Measurements from ENCODE around the gene SPATA19. TPM values are rescaled to one million over a fixed set of nuclear protein-coding genes. Genes with fewer than 3 reads are reported as not detected.

SPATA19 gene
- total and polyA plus RNA-seq, 2 experiments from 2014 or later: not detected

GRCh38 chr11:133800666-133801065 is 44.6 kb downstream of the SPATA19 start:
- no peaks in the 10 kb centered on the region for H3K9me3 ChIP-seq (ENCODE audit: low read depth)
- no peak overlapping the region for H3K27ac ChIP-seq
- no peak for DNase-seq (ENCODE audit: low read depth in 1 of 2, low spot score in 1 of 2)
- no peak overlapping the region for H3K4me3 ChIP-seq
- no peaks in the 10 kb centered on the region for H3K36me3 ChIP-seq
- no peaks in the 10 kb centered on the region for H3K27me3 ChIP-seq
- no peak for TF ChIP-seq CTCF (IDR thresholded peaks at IDR 0.05; ENCODE audit: low read depth, low read length)
- H3K4me1 ChIP-seq (ENCODE audit: low read depth): no peaks in the 10 kb centered on the region

- Histone ChIP-seq H3K27me3 (no peaks in the 10 kb centered on the region), H3K4me1 (ENCODE audit: low read depth) (no peaks in the 10 kb centered on the region), H3K36me3 (no peaks in the 10 kb centered on the region), H3K4me3 (no peak overlapping the region), H3K9me3 (ENCODE audit: low read depth) (no peaks in the 10 kb centered on the region), H3K27ac (no peak overlapping the region)
- no peak for TF ChIP-seq CTCF (IDR thresholded peaks at IDR 0.05; ENCODE audit: low read depth, low read length)
- no peak for DNase-seq (ENCODE audit: low read depth in 1 of 2, low spot score in 1 of 2)
Measured at GRCh38 chr11:133797554-133797953, 47.8 kb downstream of the SPATA19 start.

- Histone ChIP-seq H3K4me1 (ENCODE audit: low read depth) (no peaks in the 10 kb centered on the region), H3K9me3 (ENCODE audit: low read depth) (no peaks in the 10 kb centered on the region), H3K27ac (no peak overlapping the region), H3K27me3 (no peaks in the 10 kb centered on the region), H3K36me3 (no peaks in the 10 kb centered on the region), H3K4me3 (no peak overlapping the region)
- no peak for TF ChIP-seq CTCF (IDR thresholded peaks at IDR 0.05; ENCODE audit: low read depth, low read length)
- DNase-seq (ENCODE audit: low read depth in 1 of 2, low spot score in 1 of 2): no peak
Measured at GRCh38 chr11:133796043-133796795, 49.1 kb downstream of the SPATA19 start.

- no peaks in the 10 kb centered on the region for H3K9me3 ChIP-seq (ENCODE audit: low read depth)
- no peaks in the 10 kb centered on the region for H3K27me3 ChIP-seq
- DNase-seq (ENCODE audit: low read depth in 1 of 2, low spot score in 1 of 2): no peak
- H3K4me1 ChIP-seq (ENCODE audit: low read depth): no peaks in the 10 kb centered on the region
- no peaks in the 10 kb centered on the region for H3K36me3 ChIP-seq
- H3K27ac ChIP-seq: no peak overlapping the region
- TF ChIP-seq CTCF (IDR thresholded peaks at IDR 0.05; ENCODE audit: low read depth, low read length): no peak
- no peak overlapping the region for H3K4me3 ChIP-seq
Measured at GRCh38 chr11:133795088-133795487, 50.2 kb downstream of the SPATA19 start.

- DNase-seq (ENCODE audit: low read depth in 1 of 2, low spot score in 1 of 2): no peak
- peaks cover 5% of the 10 kb centered on the region for H3K27me3 ChIP-seq
- no peak overlapping the region for H3K4me3 ChIP-seq
- H3K27ac ChIP-seq: no peak overlapping the region
- H3K36me3 ChIP-seq: no peaks in the 10 kb centered on the region
- H3K4me1 ChIP-seq (ENCODE audit: low read depth): no peaks in the 10 kb centered on the region
- no peak for TF ChIP-seq CTCF (IDR thresholded peaks at IDR 0.05; ENCODE audit: low read depth, low read length)
- H3K9me3 ChIP-seq (ENCODE audit: low read depth): no peaks in the 10 kb centered on the region
Measured at GRCh38 chr11:133794205-133794604, 51.1 kb downstream of the SPATA19 start.

Measured in cardiac muscle cell (in vitro differentiated cells and primary cell).